OCI-LY3 (cell line): Measurements from ENCODE around the gene SYT7.

ENCODE experiments used
- H2AFZ ChIP-seq: fragments of 200-600, 300-600 bp; shearing (Covaris generic); 2 replicates; pipeline ENCODE4 v1.6.0; 2014; ENCODE audit warnings: antibody characterized with exemption, low read depth, low read length
- H3K27ac ChIP-seq: fragments of 200-600, 300-600 bp; sonication (generic); 2 replicates; pipeline ENCODE4 v1.5.1; 2014; ENCODE audit warnings: mild to moderate bottlenecking, low read length, moderate library complexity, mixed read lengths
- H3K27me3 ChIP-seq: fragments of 200-600, 300-600 bp; sonication (generic); 2 replicates; pipeline ENCODE4 v1.6.1; 2014; ENCODE audit warnings: low read depth, low read length, mixed read lengths
- H3K36me3 ChIP-seq: fragments of 200-600, 300-600 bp; sonication (generic); replicated peaks from 2 replicates; pipeline ENCODE3; 2014; ENCODE audit warnings: low read depth, low read length, mixed read lengths
- H3K4me1 ChIP-seq: fragments of 300-600, 200-600 bp; sonication (generic); 2 replicates; pipeline ENCODE4 v1.6.1; 2014; ENCODE audit warnings: low read length, mixed read lengths
- H3K4me2 ChIP-seq: fragments of 200-600, 300-600 bp; sonication (generic); 2 replicates; pipeline ENCODE4 v1.6.1; 2014; ENCODE audit warnings: low read length, mixed read lengths
- H3K4me3 ChIP-seq: fragments of 300-600, 200-600 bp; sonication (generic); 2 replicates; pipeline ENCODE4 v1.5.1; 2014; ENCODE audit warnings: antibody characterized with exemption, mild to moderate bottlenecking, low read length, moderate library complexity
- H3K79me2 ChIP-seq: fragments of 300-600, 200-600 bp; shearing (Covaris generic); 2 replicates; pipeline ENCODE4 v1.6.1; 2014; ENCODE audit warnings: mild to moderate bottlenecking, low read length, mixed read lengths
- H3K9ac ChIP-seq: fragments of 300-600, 200-600 bp; shearing (Covaris generic); 2 replicates; pipeline ENCODE4 v1.6.0; 2014; ENCODE audit warnings: mild to moderate bottlenecking, low read length, moderate library complexity
- H3K9me3 ChIP-seq: fragments of 200-600, 300-600 bp; shearing (Covaris generic); 2 replicates; pipeline ENCODE4 v1.6.1; 2014; ENCODE audit warnings: low read length, mixed read lengths; ENCODE audit not compliant: insufficient read depth
- H4K20me1 ChIP-seq: fragments of 200-600, 300-600 bp; sonication (generic); 2 replicates; pipeline ENCODE4 v1.6.1; 2016; ENCODE audit warnings: low read length, mixed read lengths; ENCODE audit not compliant: insufficient read depth
- EZH2phosphoT487 ChIP-seq: fragments of 200-600 bp; shearing (Covaris generic); IDR thresholded peaks from 2 replicates; pipeline ENCODE4 v1.6.1; 2018; ENCODE audit warnings: antibody characterized with exemption, mixed run types, low read depth
- TF ChIP-seq, protein P1 (sequence below): fragments of 200-600, 300-600 bp; sonication (generic); IDR thresholded peaks from 2 replicates; pipeline ENCODE4 v1.5.1; 2014; ENCODE audit warnings: antibody characterized with exemption, low read length, low read depth

SYT7 gene

DNA sequence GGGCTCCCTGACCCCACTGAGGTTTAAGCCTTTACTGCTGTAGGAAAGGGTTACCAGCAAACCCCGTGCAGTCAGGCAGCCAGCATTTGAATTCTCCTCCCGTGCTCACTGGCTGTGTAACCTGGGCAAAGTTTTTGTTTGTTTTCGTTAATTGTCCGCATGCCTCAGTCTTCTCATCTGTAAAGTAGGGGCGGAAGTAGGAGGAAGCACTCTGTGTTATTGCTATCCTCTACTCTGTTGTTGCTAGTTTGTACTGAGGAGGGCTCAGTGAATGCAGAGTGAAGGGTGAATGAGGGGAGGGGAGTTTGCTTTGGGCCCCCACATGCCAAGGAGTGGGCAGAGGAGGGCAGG is 14.0 kb upstream of the SYT7 start:
- no peak overlapping the region for H3K27ac ChIP-seq
- H3K27me3 ChIP-seq, result peaks cover 77% of the 10 kb centered on the region
- no peak overlapping the region for H3K4me2 ChIP-seq
- no peak overlapping the region for H2AFZ ChIP-seq
- H3K4me1 ChIP-seq, result no peaks in the 10 kb centered on the region
- no peak overlapping the region for H3K9ac ChIP-seq
- no peaks in the 10 kb centered on the region for H4K20me1 ChIP-seq
- no peaks in the 10 kb centered on the region for H3K79me2 ChIP-seq
- TF ChIP-seq EZH2phosphoT487, result no peak
- TF ChIP-seq, protein P1, sequence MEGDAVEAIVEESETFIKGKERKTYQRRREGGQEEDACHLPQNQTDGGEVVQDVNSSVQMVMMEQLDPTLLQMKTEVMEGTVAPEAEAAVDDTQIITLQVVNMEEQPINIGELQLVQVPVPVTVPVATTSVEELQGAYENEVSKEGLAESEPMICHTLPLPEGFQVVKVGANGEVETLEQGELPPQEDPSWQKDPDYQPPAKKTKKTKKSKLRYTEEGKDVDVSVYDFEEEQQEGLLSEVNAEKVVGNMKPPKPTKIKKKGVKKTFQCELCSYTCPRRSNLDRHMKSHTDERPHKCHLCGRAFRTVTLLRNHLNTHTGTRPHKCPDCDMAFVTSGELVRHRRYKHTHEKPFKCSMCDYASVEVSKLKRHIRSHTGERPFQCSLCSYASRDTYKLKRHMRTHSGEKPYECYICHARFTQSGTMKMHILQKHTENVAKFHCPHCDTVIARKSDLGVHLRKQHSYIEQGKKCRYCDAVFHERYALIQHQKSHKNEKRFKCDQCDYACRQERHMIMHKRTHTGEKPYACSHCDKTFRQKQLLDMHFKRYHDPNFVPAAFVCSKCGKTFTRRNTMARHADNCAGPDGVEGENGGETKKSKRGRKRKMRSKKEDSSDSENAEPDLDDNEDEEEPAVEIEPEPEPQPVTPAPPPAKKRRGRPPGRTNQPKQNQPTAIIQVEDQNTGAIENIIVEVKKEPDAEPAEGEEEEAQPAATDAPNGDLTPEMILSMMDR, result no peak
- H3K9me3 ChIP-seq, result no peaks in the 10 kb centered on the region
- H3K36me3 ChIP-seq, result no peaks in the 10 kb centered on the region
- no peak overlapping the region for H3K4me3 ChIP-seq

DNA sequence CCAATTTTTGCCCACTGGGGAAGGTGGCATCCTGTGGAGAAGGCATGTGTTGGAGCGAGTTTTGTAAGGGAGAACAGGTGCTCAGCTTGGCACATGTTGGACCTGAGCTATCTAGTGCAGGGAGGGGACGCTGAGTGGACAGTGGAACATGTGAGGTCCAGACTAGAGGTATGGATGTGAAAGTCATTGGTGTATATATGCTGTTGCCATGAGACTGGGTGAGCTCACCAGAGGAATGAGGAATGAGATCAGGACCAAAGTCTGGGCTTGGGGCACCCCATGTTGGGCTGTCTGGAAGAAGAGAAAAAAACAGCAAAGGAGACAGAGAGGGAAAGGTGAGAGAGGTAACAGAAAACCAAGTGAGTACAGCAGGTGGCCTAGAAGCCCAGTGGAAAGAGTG is 12.3 kb upstream of the SYT7 start:
- H2AFZ ChIP-seq, result no peak overlapping the region
- H3K27me3 ChIP-seq, result peaks cover 65% of the 10 kb centered on the region
- no peaks in the 10 kb centered on the region for H3K79me2 ChIP-seq

GRCh38 chr11:61592176-61592575 is 11.3 kb upstream of the SYT7 start:
- TF ChIP-seq, protein P1, result no peak
- no peak for TF ChIP-seq EZH2phosphoT487
- peaks cover 59% of the 10 kb centered on the region for H3K27me3 ChIP-seq
- H3K27ac ChIP-seq, result no peak overlapping the region

More for the DNA sequence above, 12.3 kb upstream of the SYT7 start:
- Histone ChIP-seq H3K4me3 (no peak overlapping the region), H3K36me3 (no peaks in the 10 kb centered on the region), H3K27ac (no peak overlapping the region), H3K9me3 (no peaks in the 10 kb centered on the region), H3K4me1 (no peaks in the 10 kb centered on the region), H3K4me2 (no peak overlapping the region), H3K9ac (no peak overlapping the region), H4K20me1 (no peaks in the 10 kb centered on the region)
- no peak for TF ChIP-seq EZH2phosphoT487
- TF ChIP-seq, protein P1, result no peak

GRCh38 chr11:61589961-61590360 is 9.1 kb upstream of the SYT7 start:
- Histone ChIP-seq H3K4me1 (no peaks in the 10 kb centered on the region), H3K36me3 (no peaks in the 10 kb centered on the region), H3K79me2 (no peaks in the 10 kb centered on the region), H3K4me2 (no peak overlapping the region), H3K9me3 (no peaks in the 10 kb centered on the region), H3K27me3 (peaks cover 46% of the 10 kb centered on the region), H3K9ac (no peak overlapping the region), H3K4me3 (no peak overlapping the region), H4K20me1 (no peaks in the 10 kb centered on the region), H3K27ac (no peak overlapping the region), H2AFZ (no peak overlapping the region)
- TF ChIP-seq EZH2phosphoT487, result no peak
- TF ChIP-seq, protein P1, result no peak

More at GRCh38 chr11:61592176-61592575, 11.3 kb upstream of the SYT7 start:
- Histone ChIP-seq H4K20me1 (no peaks in the 10 kb centered on the region), H3K79me2 (no peaks in the 10 kb centered on the region), H3K9ac (no peak overlapping the region), H3K36me3 (no peaks in the 10 kb centered on the region), H2AFZ (no peak overlapping the region), H3K4me3 (no peak overlapping the region), H3K9me3 (no peaks in the 10 kb centered on the region), H3K4me1 (no peaks in the 10 kb centered on the region), H3K4me2 (no peak overlapping the region)
